GM19351 (cell line): ENCODE measurements around the gene SLC35B2.
A peak's percentile ranks its signal among the peaks of the same experiment; 100 is the strongest.

Experiments
- ATAC-seq: cut with Tn5 transposase; IDR thresholded peaks from one replicate; pipeline ENCODE4 v1.9.1; 2021; ENCODE audit warnings: mild to moderate bottlenecking, moderate library complexity; ENCODE audit not compliant: unreplicated experiment

SLC35B2 gene

GRCh38 chr6:44257025-44257752, at the start of gene SLC35B2:
Gene SLC35B2 (minus strand): TSS chr6:44257528. CDS start chr6:44257410, 118 bp downstream.
- peak; percentile 53 for ATAC-seq

- ATAC-seq = no peak
Observed at GRCh38 chr6:44306710-44307109, 49.4 kb upstream of the SLC35B2 start.

- no peak for ATAC-seq
Observed at GRCh38 chr6:44305200-44305725, 47.9 kb upstream of the SLC35B2 start.

GRCh38 chr6:44304282-44305199, 47.2 kb upstream of the SLC35B2 start:
- ATAC-seq = no peak

- ATAC-seq = no peak
Observed at GRCh38 chr6:44303842-44304241, 46.5 kb upstream of the SLC35B2 start.

GRCh38 chr6:44302856-44303255, 45.5 kb upstream of the SLC35B2 start:
- ATAC-seq = no peak

- no peak for ATAC-seq
Observed at GRCh38 chr6:44301782-44302564, 44.6 kb upstream of the SLC35B2 start.

GRCh38 chr6:44301106-44301505, 43.8 kb upstream of the SLC35B2 start:
- ATAC-seq = no peak

GRCh38 chr6:44300292-44300823, 43.0 kb upstream of the SLC35B2 start:
- no peak for ATAC-seq

- no peak for ATAC-seq
Observed at GRCh38 chr6:44298864-44299263, 41.5 kb upstream of the SLC35B2 start.

- ATAC-seq = no peak
Observed at GRCh38 chr6:44298055-44298803, 40.9 kb upstream of the SLC35B2 start.

GRCh38 chr6:44297063-44298038, 40.0 kb upstream of the SLC35B2 start:
- ATAC-seq = no peak

- ATAC-seq = no peak
Observed at GRCh38 chr6:44294832-44295791, 37.8 kb upstream of the SLC35B2 start.

GRCh38 chr6:44292661-44293365, 35.5 kb upstream of the SLC35B2 start:
- no peak for ATAC-seq

- ATAC-seq = no peak
Observed at GRCh38 chr6:44291841-44292240, 34.5 kb upstream of the SLC35B2 start.

- no peak for ATAC-seq
Observed at GRCh38 chr6:44289726-44290260, 32.5 kb upstream of the SLC35B2 start.

GRCh38 chr6:44286747-44287146, 29.4 kb upstream of the SLC35B2 start:
- ATAC-seq = no peak
